NOMO-1 treated with dmso at 0.1 percent for 144 hours (cell line): ENCODE measurements around the gene RUNDC3A.

Experiments used
- DNase-seq: peaks from one replicate; lab custom pipeline; 2025; ENCODE audit not compliant: unreplicated experiment; lab: John Stamatoyannopoulos, UW

RUNDC3A gene

DNA sequence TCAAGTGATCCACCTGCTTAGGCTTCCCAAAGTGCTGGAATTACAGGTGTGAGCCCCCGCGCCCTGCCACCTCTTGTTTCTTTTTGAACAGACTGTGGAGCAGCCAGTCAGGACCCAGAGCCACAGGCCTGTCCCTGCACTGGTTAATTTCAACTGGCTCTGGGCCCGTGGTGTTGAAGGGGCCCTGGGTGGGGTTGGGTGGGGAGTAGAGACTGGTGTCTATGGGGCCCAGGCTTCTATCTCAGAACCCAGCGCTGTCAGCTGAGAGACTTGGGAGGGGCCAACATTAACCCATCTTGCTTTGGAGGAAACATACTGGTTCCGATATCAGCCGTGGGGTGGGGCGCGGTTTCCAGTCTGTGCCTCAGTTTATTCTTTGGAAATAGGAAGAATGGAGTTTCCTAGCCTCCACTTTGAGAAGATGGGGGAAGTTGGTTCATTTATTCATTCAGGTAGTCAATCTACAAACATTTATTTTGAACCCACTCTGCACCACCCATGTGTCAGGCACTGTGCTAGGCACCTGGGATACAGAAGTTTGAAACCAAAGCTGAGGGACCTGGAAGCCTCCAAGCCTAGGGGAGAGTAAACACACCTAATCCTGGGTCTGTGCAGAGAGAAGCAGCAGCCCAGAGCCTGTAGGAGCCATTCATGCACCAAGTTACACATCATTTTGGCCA lies 24.9 kb upstream of the RUNDC3A start:
- no peak for DNase-seq

DNA sequence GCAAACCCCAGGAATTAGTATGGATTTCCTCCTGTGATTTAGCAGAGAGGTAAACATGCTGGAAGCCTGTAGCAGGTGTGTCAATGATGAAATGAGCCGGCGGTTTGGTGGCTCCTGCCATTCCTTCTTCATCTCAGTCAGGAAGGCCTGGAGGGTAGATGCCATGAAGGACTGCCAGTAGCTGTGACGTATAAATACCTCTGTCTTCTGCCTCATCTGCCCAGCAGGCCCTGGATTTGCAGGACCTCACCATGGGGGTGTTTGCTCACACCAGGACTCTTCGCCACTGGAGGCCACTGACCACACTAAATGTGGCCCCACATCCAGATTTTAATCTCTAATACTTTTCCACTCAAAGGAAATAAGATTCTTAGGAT lies 24.4 kb upstream of the RUNDC3A start:
- no peak for DNase-seq

DNA sequence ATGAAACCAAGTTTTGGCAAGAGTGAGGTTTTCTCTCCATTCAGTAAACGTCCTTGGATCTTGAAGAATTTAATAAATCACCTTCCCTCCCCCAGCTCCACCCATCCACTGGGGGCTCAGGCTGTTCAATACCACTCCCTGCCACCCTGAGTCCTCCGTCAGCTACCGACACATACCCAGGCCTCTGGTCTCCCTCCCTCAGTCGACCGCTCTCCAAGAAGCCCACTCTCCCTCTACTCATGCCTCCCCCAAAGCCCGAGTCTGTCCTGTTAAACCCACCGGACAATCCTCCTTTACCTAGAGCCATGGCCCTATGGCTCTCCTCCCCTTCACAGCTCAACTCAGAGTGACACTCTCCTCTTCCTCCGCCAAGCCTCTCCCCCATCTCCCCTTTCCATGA lies 20.8 kb upstream of the RUNDC3A start:
- no peak for DNase-seq

DNA sequence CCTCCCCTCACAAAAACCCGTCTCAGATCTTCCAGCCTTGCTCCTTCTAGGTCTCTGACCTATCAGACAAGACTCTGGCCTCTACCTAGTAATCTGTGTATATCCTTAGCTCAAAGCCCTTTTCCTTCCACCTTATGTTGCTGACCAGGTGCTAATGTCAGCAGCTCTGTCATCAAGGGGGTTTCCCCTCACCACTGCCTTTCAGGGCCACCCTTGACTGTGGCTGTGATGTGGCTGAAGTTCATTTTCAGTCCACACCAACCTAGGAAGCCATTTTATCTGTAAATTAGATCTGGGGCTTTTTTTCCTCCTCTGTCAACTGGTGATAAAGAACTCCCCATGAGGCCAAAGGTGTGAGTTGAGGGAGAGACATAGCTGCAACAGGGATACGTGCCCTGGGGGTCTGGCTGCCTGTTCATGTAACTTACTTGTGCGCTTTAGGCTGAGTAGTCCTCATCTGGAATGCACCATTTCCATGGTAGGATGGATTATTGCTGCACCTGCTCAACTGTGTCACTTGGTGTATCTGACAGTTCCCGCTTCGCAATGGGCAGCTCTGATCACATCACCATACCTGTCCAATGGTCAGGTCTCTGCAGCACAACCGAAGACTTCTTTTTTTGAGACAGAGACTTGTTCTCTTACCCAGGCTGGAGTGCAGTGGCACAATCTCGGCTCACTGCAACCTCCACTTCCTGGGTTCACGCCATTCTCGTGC lies 14.7 kb upstream of the RUNDC3A start:
- no peak for DNase-seq

DNA sequence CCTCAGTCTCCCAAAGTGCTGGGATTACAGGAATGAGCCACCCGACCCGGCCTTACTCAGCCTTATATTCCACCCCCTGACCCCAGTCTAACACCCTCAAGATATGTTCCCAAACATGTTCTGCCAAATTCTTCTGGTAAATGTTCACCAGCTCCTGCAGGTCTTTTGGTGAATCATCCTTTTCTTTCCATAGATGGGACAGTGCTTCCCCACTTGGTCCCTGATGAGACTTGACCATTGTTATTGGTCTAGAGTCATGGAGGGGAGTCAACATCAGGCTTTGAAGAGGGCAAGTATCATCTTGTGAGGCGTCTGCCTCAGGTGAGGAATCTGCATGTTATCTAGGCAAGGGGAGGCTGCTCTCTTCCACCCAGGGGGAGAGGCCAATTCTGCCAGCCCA lies 10.4 kb upstream of the RUNDC3A start:
- no peak for DNase-seq

DNA sequence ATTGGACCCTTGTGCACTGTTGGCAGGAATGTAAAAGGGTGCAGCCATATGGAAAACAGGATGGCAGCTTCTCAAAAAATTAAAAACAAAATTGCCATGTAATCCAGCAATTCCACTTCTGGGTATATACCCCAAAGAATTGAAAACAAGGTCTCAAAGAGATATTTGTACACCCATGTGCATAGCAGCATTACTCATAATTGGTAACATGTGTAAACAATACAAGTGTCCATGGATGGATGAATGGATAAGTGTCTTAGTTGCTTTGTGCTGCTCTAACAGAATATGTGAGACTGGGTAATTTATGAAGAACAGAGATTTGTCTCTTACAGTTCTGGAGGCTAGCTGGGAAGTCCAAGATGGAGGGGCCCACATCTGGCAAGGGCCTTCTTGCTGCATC lies 3.8 kb upstream of the RUNDC3A start:
- DNase-seq, result no peak

DNA sequence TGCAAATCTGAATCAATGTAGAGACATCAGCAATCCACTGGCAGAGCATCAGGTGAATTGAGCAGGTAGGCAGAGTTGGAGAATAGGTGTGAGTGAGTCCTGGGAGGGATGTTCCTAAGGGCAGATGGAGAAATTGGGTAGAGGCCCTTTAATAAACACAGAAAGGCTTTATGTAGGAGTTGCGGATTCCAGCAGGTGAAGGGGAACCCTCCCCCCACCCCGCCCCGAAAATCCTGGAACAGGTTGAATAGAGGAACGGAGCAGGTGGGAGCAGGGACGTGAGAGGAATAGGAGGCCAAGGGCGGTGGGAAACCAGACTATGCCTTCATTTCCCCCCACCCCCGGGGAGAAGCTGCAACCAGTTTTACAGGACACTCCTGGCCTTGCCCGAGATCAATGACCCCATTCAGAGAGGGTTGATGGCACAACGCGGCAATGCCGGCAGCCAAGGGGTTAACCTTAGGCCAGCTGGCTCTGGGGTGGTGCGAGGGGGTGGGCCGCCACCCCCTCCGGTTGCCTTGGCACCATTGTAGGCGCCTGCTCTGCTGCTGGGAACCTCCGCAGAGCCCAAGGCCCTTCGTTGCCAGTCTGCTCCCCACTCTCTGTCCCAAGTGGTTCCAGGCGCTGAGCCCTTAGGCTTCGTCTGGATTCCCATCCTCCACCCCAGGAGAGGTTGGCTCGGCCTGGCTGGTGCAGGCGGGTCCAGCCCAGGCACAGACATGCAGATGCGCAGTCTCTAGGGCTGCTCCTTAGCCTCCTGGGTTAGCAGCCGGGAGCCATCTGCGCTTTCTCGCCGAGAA lies 814 bp upstream of the RUNDC3A start:
- DNase-seq, result no peak

DNA sequence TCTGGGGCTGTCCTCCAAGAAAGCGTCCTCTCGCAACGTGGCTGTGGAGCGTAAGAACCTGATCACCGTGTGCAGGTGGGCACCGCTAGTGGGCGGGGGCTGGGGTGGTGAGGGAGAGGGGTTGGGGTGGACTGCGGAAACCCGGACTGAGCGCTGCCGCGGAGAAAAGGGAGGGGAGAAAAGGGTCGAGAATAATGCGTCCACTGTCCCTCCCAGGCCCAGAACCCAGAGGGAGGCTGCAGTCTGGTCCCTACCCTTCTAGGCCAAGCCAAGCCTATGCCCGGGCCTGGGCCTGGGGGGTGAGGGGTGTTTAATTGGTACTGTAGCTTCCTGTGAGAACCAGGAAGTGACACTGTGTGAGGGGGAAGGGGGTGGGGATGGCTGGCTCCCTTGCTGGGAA lies 464 bp downstream of the RUNDC3A start:
- no peak for DNase-seq

DNA sequence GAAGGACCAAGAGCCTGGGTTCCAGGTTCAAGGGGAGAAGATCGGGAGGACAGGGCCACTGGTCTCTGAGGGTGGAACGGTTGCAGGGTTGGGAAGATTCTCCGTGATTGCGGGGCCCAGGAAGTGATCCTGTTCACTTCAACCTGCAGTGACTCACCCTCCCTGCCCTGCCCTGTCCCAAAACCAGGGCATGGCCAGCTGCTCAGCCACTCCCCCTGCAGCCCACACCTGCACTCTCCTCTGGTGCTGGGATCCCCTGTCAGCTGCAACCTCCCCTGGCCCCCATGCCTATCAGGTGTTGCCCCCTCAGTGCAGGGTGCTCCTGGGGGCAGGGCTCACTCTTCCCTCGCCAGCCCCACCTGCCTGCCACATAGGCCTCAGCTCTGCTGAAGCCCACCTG lies 1.1 kb downstream of the RUNDC3A start:
- no peak for DNase-seq

DNA sequence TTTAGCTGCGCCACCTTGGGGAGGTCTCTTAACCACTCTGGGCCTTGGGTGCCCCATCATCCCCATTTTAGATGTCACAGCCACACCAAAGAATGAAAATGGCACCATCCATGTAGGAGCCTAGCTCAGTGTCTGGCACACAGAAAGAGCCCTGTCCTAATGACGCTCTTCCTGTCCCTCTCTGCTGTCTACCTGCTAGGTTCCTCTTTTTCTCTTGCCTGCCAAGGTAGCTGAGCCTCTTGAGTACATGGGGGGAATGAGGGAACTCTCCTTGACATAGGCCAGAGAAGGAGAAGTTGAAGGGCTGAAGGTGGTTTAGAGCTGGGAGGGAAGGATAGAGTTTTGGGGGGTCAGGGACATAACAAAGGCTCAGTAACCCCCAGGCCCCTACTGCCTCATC lies 1.8 kb downstream of the RUNDC3A start:
- no peak for DNase-seq

DNA sequence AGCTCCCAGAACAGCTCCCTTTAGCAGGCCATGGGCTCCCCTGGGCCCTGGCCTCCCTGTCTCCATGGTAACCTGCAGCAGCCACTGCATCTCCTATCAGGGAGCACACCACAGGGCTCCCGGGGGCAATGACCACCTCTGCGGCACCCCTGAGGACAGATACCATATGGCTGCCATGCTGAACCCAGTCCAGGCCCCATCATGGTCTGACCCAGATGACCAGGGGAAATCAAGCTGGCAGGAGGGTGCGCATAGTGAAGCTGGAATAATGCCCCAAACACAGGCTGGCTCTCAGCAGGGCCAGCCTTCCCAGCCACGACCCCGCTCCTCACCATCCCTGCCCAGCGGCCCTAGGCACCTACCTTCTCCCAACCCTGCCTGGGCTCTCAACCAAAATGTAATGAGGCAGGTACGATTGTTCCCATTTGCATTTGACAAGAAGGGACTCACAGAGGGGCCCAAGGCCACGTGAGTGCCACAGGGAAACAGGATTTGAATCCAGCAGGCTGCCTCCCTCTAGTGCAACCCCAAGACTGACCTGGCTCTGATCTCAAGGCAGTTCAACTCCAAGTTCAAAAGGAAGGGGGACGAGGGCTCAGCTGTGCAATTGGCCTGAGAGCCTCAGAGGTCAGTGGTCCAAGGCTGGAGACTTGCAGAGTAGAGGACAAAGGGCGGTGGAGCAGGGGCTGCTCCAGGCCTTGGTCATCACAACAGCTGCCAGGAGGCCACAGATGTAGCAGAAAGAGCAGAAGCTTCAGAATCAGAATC lies 2.4 kb downstream of the RUNDC3A start:
- DNase-seq, result no peak

DNA sequence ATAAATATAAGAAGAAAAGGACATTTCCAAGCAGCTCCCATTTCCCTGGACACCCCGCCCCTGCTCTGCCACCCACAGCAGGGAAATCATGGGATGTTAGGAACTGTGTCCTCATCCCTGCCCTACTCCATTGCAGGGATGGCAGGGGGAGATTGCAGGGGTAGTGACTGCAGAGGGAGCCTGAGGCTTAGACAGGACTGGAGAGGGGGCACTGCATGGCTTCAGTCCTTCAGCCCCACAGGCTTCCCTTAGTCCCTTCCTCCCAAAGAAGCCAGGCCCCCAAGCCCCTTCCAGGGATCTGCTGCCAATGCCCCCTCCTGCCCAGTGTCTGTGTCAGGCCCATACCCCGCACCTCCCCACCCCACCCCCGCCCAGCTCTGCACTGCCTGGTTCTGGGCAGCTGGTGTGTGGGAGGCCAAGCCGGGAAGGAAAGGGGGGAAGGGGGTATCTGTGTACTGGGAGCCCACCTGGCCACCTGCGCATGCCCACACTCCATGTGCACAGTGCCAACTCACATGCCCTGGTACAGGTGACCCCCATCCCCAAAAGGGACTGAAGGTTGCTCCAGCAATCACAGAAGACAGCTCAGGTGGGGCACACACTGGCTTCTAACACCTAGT lies 3.3 kb downstream of the RUNDC3A start:
- no peak for DNase-seq

DNA sequence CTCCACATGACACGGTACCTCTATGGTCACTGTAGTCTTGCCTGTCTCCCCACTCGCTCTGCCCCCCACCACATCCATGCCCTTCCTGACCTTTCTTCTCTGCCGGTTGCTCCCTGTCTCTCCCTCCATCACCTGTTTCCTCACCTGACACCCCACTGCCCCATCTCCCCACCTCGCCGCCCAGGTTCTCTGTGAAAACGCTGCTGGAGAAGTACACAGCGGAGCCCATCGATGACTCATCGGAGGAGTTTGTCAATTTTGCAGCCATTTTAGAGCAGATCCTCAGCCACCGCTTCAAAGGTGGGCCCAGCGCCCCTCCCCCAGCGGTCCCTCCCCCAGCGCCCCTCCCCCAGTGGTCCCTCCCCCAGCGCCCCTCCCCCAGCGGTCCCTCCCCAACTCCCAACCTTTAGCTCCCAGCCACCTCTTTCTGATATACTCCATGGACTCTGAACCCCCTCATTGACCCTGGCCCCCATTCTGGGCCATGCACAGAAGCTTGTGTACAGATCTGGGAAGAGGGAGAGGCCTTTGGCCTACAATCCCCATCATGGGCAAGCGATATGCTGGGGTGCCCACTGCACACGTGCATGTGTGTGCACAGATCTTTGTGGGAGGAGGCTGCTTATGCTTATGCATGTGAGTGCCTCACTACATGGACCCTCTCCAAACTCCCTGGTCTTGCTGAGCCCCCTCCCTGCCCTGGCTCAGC lies 4.1 kb downstream of the RUNDC3A start:
- DNase-seq, result no peak

DNA sequence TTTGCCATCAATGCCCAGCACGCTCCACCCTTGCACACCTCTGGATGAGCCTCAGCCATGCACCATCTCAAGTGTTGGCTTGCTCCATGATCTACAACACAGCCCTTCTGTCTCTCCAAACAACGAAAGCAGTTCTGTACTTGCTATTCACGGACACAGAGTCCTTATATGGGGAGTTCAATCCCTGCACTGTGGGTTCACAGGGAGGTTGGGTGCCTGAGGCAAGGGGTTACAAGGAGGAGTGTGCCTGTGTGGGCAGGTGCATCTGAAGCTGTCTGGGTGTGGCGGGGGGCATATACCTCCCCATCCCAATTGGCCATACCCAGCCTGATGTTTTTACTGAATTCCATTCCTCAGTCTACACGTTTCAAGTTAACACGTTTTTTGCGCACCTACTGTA lies 5.6 kb downstream of the RUNDC3A start:
- no peak for DNase-seq

DNA sequence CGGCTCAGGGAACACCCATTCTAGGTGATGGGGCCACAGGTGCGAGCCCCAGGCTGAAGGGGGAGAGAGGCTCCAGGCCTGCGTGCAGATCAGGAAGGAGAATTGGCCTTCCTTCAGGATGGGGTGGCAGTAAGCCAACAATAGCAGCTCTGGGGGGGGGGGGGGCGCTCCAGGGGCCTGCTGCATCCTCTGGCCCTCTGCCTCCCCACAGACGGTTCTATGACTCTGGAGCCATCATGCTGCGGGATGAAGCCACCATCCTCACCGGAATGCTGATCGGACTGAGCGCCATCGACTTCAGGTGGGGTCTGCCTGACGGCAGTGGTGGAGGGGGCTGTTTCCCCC lies 6.1 kb downstream of the RUNDC3A start:
- DNase-seq, result no peak

DNA sequence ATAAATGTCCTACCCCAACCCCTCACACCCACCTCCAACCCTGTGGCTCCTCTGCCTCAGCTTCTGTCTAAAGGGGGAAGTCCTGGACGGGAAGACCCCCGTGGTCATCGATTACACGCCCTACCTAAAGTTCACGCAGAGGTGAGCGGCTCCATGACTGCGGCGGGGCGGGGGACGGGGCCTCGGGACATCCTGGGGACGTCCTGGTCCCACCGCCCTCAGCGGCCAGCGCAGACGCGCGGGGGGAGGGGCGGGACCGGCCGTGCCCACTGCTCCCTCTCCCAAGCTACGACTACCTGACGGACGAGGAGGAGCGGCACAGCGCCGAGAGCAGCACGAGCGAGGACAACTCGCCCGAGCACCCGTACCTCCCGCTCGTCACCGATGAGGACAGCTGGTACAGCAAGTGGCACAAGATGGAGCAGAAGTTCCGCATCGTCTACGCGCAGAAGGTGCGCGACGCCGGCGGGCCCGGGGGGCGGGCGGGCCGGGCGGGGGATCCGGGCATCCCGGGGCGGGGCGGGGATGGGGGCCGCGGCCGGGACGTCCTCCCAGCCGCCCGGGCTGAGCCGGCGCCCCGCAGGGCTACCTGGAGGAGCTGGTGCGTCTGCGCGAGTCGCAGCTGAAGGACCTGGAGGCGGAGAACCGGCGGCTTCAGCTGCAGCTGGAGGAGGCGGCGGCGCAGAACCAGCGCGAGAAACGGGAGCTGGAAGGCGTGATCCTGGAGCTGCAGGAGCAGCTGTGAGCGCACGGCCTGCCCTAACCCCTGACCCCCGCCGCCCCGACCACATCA lies 6.7 kb downstream of the RUNDC3A start:
- DNase-seq, result no peak

DNA sequence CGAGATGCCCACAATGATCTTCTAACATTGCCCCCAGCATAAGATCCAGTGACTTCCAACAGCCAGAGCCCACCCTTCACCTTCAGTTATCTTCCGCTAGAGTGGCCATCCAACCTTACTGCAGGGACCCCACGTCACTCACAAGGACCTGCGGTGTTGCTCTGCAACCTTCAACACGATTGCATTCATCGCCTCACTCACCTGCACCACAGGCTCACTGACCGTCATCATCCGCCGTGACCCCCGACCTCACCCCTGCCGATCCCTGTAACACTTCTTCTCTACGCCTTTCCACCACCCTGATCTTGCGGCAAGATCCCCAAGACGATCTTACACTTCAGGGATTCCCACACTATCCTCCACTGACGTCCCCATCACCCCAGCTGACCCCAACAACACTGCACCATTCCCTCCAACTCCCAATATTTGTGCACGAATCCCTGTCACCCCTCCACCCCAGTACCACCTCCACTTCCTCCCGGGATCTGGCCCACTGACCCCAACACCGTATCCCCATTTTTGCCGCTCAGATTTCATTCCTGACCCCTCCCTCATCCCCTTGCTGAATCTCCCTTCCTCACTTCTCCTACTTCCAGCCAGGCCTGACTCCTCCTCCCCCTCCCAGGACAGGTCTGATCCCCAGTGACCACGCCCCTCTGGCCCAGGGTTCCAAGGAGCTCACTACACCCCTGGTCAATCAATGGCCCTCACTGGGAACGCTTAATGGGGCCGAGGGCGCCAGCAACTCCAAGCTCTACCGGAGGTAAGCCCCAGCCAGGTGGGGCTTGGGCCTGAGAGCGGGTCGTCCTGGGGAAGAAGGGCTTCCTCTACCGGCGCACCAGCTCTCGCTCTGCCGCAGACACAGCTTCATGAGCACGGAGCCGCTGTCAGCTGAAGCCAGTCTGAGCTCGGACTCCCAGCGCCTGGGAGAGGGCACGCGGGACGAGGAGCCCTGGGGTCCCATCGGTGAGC lies 7.6 kb downstream of the RUNDC3A start:
- DNase-seq, result no peak

DNA sequence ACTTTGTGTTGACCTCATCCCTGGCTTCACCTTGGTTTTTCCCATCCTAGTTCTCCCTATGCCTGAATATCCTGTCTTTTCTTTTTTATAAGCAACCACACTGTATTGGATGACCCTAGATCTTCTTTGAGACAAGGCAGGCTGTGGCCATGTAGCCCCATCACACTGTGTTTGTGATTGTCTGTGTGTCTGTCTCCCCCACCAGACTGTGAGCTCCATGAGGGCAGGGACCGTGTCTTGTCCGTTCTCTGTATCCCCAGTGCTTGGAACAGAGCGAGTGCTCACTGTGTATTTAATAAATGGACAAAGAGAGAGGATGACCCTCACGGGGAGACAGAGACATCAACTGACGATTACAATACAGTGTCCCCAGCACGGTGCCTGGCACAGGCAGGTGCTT lies 9.1 kb downstream of the RUNDC3A start:
- DNase-seq, result no peak
